GM18909 (cell line): ENCODE measurements around the gene NEK8.

Experiments used
- ATAC-seq: cut with Tn5 transposase; IDR thresholded peaks from one replicate; pipeline ENCODE4 v1.9.1; 2021; ENCODE audit warnings: mild to moderate bottlenecking; ENCODE audit not compliant: unreplicated experiment, poor library complexity

Gene NEK8

GRCh38 chr17:28743243-28744103 lies 14.9 kb downstream of the NEK8 start, which contains the start of gene TRAF4:
TRAF4 (plus strand) TSS chr17:28744011; CDS start chr17:28744113, 102 bp downstream.
- ATAC-seq: peak; percentile 61

GRCh38 chr17:28744104-28744971 lies 15.8 kb downstream of the NEK8 start:
- no peak for ATAC-seq

- no peak for ATAC-seq
Measured at GRCh38 chr17:28744972-28745785, 16.6 kb downstream of the NEK8 start.

- no peak for ATAC-seq
Measured at GRCh38 chr17:28745786-28746411, 17.3 kb downstream of the NEK8 start.

- ATAC-seq: no peak
Measured at GRCh38 chr17:28746611-28747050, 18.0 kb downstream of the NEK8 start.

- ATAC-seq: no peak
Measured at GRCh38 chr17:28747051-28747691, 18.6 kb downstream of the NEK8 start.

GRCh38 chr17:28747801-28748750 lies 19.5 kb downstream of the NEK8 start:
- ATAC-seq: no peak

- no peak for ATAC-seq
Measured at GRCh38 chr17:28748852-28749515, 20.4 kb downstream of the NEK8 start.

GRCh38 chr17:28749516-28750177 lies 21.1 kb downstream of the NEK8 start:
- ATAC-seq: no peak

- peak; percentile 68 for ATAC-seq
Measured at GRCh38 chr17:28750178-28751047, 21.8 kb downstream of the NEK8 start.

GRCh38 chr17:28751600-28752366 lies 23.2 kb downstream of the NEK8 start:
- ATAC-seq: no peak

GRCh38 chr17:28755486-28755885 lies 26.9 kb downstream of the NEK8 start:
- ATAC-seq: no peak

- no peak for ATAC-seq
Measured at GRCh38 chr17:28756049-28756804, 27.6 kb downstream of the NEK8 start.

- no peak for ATAC-seq
Measured at GRCh38 chr17:28758411-28759121, 30.0 kb downstream of the NEK8 start.
